Cortex of kidney (tissue), 1 donor: ENCODE data around the gene OGDHL.
"Not testable (repeated sequence)": the region's sequence is repeated elsewhere in the genome, so short reads cannot be mapped to it uniquely, and the experiment has no call there.

Experiments
- DNase-seq: peaks from one replicate; lab custom pipeline; 2025; lab: John Stamatoyannopoulos, UW

The OGDHL gene

DNA sequence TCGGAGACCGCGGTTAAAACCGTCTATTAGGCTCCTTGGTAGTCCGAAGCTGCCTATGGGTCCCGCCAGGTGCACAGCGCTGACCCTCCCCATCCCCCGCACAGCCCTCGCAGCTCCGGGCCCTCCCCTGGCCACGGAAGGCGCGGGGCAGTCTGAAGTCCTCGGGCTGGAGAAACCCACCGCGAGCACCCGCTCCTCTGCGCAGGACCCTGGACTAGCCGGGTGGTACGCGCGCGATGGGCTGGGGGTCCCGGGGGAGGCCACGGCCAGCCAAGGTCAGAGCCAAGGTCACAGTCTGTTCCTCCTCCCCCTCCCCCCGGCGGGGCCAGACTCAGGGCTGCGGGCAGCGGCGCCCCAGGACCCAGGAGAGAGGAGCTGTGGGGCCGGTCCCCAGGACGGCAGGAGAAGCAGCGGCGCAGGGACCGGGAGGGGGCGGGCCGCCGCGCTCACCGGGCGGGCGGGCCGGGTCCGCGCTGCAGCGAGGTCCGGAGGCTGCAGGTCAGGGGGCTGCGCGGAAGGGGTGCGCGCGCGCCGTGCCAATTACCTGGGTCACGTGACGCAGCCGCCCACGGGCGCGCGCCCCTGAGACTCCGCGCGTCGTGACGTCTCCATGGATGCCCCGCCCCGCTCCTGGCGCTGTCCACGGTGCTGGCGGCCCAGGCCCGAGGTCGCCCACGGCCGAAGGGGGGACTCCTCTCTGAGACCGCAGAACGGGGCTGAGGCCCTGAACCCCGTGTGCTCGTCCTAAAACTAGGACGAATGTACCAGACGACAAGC lies at the start of gene OGDHL:
OGDHL (minus strand) TSS at position 535 of the 777 bp plus-strand sequence. CDS start 3,731 bp downstream, outside the sequence.
- DNase-seq: no peak

- DNase-seq: no peak
These were observed 41.9 kb upstream of the OGDHL start for GRCh38 chr10:49803988-49804387.

DNA sequence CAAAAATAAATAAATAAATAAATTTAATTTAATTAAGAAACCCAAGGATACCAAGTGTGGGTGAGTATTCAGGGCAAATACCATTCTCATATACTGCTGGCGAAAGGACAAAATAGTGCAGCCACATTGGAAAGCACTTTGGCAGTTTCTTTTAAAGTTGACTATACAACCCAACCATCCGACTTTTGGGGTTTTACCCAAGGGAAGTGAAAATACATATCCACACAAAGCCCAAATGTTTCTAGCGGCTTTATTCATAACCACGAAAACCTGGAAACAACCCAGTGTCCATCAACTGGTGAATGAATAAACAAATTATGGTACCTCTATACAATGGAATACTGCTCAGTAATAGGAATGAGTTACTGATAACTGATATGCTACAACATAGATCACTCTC lies 36.2 kb upstream of the OGDHL start:
- DNase-seq: no peak

GRCh38 chr10:49791100-49791499 lies 29.0 kb upstream of the OGDHL start:
- no peak for DNase-seq

DNA sequence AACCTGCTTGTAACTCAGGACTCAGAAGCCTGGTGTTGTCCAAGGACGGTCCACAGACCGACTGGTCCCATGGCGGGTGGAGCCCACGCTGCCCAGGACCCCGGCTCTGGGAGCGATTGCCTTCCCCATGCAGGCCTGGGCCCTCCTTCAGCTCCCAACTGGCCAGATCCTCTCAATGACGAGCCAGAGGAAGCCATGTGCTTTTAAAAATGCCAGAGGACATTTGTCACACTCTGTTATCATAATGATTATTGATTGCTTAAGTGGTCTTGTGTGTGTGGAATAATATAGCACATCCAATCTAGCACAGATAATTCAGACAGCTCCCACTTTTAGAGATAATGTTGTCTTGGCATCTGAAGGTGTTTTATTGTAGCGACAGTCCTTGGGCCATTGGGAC lies 22.6 kb upstream of the OGDHL start:
- DNase-seq: no peak

GRCh38 chr10:49783645-49784044 lies 21.5 kb upstream of the OGDHL start:
- DNase-seq: no peak

DNA sequence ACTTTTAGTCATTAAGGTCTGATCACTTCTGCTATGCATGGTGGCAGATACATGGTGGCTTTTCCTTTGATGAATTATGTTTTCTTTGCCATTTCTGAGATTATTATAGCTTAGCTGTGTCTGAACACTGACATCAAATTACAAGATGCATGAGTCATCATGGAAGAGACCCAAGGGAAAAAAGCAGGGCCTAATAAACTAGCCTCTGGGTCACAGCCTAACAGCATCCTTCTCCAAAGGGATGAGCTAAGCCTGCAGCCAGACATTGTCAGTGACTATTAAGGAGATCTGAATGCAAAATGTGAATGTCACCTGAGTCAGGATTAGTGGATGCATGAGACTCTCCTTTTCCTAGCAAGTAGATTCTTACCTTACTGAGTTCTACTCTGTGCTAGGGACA lies 19.1 kb upstream of the OGDHL start:
- no peak for DNase-seq

GRCh38 chr10:49778197-49778596 lies 16.1 kb upstream of the OGDHL start:
- no peak for DNase-seq

DNA sequence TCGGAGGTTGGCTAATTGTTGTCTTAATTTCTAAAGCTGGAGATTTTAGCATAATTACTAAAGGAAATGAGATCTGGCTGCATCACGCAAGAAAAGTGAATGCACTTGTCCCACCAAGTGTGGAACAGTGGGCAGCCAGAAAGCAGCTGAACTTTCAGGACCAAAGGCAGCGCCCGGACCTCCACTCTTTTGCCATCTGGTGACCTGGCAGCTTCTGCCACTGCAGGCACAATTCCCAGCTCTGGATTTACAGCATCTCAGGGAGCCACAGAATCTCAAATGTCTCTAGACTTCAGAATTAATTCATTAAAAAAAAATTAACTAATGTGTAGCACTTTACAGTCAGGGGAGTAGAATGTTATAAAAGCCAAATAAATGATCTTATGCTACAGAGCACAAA lies 14.7 kb upstream of the OGDHL start:
- no peak for DNase-seq

GRCh38 chr10:49775014-49775413 lies 12.9 kb upstream of the OGDHL start:
- no peak for DNase-seq

DNA sequence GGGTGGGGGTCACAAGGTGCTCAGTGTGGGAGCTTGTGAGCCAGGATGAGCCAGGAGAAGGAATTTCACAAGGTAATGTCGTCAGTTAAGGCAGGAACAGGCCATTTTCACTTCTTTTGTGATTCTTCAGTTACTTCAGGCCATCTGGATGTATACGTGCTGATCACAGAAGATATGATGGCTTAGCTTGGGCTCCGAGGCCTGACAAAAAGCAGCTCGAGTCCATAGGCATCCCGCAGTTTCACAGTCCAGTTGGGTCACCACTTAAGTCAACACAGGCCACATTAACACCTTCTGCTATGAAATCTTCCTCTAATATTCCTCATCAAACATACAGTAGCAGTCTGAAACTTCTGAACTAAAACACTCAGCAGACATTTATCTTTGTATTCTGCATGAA lies 10.8 kb upstream of the OGDHL start:
- DNase-seq: not testable (repeated sequence)

GRCh38 chr10:49771046-49771445 lies 8.9 kb upstream of the OGDHL start:
- DNase-seq: not testable (repeated sequence)

DNA sequence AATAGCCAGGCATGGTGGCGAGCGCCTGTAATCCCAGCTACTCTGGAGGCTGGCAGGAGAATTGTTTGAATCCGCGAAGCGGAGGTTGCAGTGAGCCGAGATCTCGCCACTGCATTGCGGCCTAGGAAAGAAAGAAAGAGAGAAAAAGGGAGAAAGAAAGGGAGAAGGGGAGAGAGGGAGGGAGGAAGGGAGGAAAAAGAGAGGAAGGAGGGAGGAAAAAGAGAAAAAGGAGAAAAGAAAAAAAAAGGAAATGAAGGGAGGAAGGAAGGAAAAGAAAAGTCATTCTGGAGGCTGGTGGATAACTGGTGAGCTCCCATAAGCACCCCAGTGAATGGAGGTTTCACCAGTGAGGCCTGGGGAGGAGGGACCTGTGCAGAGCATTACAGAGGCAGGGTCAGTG lies 7.6 kb upstream of the OGDHL start:
- DNase-seq: no peak

- DNase-seq: no peak
These were observed 6.6 kb upstream of the OGDHL start for GRCh38 chr10:49768731-49769130.

DNA sequence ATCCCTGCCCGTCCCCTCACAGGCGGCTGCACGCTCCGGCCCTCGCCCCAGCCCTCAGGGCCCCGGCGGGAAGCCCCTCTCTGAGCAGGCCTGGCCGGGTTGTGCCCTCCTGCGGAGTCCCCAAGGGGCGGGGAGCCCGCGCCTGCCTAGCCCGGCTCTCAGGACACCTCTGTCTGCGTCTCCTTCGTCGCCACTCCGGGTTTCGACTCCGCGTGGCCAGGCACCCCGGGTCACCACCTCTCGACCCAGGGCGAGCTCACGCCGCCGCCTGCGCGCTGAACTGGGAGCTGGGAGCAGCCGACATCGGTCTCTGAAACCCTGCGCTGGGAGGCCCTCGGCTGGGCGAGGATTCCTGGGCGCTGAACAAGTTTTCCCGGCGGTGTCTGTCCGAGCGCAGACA lies 6.2 kb upstream of the OGDHL start:
- DNase-seq: no peak

- no peak for DNase-seq
These were observed 5.6 kb upstream of the OGDHL start for GRCh38 chr10:49767752-49768151.

DNA sequence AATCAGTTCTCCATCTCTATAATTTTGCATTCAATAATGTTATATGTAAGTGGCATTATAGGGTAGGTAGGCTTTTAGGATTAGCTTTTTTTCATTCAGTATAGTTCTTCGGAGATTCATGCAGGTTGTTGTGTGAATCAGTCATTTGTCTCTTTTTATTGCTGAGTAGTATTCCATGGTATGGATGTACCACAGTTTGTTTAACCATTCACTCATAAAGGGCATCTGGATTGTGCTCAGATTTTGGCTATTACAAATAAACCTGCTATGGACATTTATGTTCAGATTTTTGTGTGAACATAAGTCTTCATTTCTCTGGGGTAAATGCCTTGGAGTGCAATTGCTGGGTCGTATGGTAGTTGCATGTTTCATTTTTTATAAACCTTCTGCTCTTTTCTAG lies 4.4 kb upstream of the OGDHL start:
- no peak for DNase-seq

DNA sequence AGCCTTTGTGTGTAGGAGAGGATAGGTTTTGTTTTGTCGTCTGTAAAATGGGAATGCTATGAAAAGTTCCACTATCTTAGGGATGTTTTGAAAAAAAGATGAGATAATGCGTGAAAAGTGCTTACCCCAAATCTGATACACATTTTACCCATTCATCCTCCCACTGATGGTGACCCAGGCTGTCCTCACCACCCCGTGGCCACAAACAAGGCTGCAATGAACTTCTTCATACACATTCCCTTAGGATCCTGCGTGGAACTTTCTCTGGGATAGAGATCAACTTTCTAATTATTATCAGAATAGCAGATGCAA lies 399 bp upstream of the OGDHL start:
- no peak for DNase-seq

DNA sequence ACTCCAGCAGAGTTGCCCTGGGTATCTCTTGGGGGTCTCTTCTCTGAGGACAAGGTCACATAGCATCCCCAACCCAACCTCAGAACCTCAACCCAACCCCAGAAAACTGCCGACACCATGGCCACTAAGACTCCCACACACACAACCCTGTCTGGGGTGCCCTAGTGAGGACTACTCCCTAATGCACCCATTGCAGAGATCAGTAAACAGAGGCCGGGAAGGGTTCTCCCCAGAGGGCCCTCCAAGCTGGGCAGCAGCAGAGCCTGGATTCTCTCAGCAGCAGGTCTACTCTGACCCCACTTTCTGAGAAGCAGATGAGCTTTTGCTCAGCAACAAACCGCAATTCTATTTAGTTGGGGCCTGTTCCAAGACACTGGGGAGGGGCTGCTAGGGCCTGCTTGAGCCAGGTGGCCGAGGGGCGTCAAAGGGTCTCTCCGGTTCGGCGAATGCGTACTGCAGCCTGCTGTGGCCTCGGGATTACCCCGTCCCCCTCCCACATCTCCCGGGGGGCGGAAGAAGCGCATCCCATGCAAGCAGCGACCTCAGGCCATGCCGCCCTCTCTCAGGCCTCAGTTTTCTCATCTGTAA lies 828 bp downstream of the OGDHL start:
- DNase-seq: no peak

- no peak for DNase-seq
These were observed 1.3 kb downstream of the OGDHL start for GRCh38 chr10:49760789-49761188.

DNA sequence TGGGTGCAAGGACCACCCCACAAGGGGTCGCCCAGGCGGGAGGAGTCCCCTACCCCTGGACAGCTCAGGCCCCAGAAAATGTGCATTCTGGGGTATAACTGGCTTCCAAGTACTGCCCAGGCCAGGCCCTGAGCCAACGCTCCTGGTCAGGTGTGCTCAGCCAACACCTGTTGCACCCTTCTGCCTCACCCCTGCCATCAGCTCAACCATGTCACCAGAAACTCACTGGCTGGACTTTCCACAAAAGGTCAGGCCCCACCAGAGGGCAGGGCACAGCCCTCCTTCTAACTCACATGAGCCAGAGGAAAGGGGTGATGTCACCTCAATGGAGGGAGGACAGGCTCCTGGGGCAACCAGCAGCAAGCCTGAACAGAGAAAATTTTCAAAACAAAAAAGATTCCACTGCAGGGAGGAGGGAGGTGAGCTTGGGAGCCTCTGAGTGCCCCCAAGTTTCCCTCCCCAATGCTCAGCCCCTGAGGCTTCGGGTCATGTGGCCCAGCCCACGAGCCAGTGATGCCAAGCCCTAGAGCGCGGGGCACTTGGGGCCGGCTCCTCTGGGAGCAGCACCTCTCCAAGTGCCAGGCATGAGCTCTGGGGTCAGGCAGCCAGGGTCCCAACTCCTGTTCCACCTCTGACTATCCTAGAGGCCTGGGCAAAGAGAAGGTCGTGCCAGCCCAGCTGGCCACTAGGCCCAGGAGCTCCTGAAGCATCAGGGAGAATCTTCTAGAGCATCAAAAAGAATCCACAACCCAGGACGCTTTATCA lies 2.2 kb downstream of the OGDHL start:
- no peak for DNase-seq

DNA sequence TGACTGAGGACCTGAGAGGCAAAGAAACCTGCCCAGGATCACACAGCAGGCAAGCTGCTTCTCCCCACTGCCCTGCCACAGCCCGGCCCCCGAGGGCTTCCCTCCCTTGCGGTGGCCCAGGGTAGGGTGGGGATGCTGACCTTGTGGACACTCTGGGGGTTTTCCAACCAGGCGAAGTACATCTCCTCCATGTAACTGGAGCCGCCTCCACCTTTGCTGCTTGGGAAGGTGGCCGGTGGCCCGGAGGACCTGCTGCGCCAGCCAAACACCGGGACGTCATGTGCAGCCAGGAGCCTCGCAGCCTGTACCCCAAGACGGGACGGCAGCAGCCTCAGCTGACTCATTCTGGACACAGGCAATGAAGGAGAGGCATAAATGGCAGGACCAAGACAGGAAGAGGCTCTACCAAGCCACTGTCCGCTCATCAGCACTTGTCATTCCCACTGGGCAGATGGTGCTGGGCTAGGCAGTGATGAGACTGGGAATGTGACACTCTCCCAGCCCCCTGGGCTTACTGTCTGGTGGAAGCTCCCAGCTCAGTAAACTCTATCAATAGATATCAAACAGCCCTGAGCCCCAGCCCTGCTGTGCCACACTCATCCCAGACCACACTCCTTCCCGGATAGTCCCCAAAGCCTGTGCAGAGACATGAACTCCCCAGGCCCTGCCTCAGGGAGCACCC lies 3.7 kb downstream of the OGDHL start:
- DNase-seq: no peak

- DNase-seq: no peak
These were observed 5.5 kb downstream of the OGDHL start for GRCh38 chr10:49756641-49757040.
